CMK (cell line): Measurements from ENCODE around the gene NAMPT.
"Not testable (repeated sequence)": the region's sequence is repeated elsewhere in the genome, so short reads cannot be mapped to it uniquely, and the experiment has no call there.

Experiments used
- DNase-seq: peaks from one replicate; pipeline ENCODE4 v3.0.0-alpha.2; 2010; ENCODE audit warnings: low read depth

The NAMPT gene

DNA sequence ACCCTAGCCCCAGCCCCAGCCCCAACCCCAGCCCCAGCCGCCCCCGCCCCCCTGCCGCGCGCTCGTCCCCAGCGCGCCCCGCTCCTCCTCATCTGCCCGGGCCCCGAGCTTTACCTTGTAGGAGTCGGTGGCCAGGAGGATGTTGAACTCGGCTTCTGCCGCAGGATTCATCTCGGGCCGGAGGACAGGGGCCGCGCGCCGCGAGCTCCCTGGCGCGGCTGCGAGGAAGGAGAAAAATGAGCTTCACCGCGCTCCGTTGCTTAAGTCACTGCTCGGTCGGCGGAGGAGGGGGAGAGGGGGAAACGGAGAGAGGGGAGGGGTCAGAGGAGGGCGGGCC lies at the start of gene NAMPT:
TSS of gene NAMPT (minus strand) at position 270 of the 337 bp plus-strand sequence. CDS start at position 171, 99 bp downstream.
- DNase-seq = no peak

DNA sequence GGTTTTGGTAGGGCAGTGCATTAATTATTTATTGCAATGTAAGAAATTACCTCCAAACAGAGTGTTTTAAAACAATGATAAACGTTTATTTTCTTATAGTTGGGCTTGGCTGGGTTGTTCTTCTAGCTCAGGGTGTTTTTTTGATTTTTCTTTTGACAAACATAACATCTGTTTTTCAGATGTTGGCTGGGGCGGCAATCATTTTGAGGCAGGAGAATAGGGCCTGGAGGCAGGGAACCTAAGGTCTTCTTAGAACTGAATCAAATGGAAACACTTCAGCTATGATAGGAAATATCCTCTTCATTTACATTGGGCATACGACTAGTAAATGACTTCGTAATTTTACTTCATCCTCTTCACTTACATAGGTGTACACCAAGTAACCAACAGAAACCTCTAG lies 47.4 kb upstream of the NAMPT start:
- no peak for DNase-seq

DNA sequence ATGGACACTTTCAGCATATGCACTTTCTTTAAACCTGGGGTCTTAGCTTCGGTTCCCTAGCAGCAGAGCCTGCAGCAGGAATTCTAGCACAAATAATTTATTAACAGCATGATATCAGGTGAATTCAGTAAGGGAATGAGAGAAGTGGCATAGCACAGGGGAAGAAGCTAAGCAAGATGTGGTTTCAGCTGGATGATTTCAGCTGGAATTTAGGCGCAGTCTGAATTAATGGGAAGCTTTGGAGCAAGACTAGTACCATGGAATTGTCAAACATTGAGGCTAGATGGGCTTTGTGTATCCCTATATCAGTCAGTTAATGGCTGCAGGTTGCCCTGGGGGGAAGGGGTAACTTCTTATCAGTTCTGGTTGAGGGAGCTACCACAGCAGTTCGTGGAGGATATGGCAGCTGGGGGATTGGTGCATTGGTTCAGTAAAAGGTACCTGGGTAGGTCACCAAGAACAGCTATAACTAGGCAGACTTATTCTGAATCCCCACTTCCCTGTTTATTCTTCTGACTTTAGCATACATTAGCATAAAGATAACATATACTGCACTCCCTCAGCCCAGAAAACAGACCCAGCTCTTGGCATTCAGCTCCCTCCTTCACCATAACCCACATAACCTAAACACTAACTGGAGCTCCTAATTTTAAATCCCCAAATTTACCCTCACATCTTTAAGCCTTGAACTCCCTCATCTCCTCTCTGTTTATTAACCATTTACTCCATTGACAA lies 46.8 kb upstream of the NAMPT start:
- DNase-seq = no peak

DNA sequence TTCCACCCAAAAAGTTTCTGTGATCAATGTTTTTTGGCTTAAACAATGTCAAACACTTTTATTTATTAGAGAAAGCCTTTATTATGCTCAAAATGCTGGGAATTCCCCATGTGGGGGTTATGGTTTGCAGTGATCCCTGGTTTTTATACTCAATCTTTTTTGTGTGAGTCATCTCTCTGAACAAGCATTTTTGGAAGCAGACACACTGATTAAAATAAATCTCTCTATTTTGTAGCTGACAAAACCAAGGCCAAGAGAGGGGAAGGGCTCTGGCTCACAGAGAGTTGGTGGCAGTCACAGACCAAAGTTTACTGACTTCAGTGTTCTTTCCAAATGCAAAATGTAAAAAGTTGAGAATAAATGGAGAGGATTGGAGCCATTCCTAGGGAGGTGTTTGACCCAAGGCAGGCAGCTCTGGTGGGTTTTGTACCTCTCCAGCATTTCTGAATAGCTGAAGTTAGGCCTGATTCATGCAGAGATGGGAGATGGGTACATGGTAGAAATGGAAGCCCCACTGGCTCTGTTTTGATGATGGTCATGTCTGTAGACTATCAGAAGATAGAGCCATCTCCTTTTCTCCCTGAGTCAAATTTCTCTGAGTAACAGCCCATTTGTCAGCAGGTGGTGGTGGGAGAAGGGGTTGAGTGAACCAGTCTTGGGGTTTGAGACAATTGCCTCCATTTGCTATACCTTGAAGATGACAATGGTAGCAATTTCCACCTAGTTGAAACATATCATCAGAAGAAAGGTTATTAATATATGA lies 45.4 kb upstream of the NAMPT start:
- no peak for DNase-seq

DNA sequence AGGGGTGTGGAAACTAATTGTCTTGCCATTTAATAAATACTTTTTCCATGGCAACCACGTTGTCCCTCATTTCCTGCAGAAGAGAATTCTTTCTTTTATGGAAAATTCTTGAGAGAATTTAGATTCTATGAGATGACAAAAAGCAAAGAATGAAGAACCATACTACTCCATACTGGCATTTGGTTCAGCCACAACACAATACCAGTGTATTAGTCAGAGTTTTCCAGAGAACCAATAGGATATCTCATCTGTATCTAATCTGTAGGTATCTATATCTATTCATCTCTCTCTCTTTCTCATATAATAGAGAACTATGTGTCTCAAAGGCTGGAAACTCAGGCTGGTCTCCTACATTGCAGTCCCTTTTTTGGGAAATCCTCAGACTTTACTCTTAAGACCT lies 44.6 kb upstream of the NAMPT start:
- no peak for DNase-seq

DNA sequence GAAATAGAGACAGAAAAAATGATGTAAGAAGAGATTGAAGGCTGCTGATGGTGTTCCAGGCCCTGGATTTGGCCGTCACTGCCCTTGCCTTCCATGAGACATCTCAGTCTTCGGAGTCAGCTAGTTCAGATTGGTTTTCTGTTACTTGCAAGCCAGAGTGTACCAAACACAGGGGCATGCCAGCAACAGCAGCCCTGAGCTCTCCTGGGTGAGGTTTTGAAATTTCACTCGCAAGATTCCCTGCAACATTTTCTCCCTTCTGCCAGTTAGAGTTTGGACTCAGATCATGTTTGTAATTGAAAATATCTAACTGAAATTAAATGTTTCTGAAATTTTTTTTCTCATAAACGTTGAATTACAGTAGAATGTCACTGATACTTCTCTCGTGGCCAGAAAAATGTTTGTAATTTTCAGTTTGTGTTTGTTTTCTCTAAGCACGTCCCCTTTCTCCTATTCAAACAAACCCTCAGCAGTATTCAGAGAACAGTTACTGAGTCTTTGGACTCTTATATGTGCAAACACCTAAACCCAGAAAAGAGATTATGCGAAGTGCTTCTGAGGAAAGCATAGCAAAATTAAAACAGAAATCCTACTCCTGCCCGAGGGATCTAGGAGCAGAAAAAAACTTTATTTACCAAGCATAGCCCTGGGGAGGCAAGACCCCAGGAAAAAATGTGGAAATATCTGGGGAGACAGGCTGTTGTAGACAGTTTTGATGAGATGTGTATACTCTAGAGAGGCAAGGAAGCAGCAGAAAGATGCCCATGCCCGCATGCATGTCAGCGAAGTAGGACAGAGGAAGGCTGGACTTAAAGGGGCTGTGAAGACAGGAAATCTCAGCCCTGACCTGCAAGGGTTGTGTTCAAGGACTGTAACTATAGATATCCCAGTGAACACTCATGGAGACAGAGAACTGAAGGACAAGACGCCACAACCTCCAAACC lies 43.0 kb upstream of the NAMPT start:
- no peak for DNase-seq

DNA sequence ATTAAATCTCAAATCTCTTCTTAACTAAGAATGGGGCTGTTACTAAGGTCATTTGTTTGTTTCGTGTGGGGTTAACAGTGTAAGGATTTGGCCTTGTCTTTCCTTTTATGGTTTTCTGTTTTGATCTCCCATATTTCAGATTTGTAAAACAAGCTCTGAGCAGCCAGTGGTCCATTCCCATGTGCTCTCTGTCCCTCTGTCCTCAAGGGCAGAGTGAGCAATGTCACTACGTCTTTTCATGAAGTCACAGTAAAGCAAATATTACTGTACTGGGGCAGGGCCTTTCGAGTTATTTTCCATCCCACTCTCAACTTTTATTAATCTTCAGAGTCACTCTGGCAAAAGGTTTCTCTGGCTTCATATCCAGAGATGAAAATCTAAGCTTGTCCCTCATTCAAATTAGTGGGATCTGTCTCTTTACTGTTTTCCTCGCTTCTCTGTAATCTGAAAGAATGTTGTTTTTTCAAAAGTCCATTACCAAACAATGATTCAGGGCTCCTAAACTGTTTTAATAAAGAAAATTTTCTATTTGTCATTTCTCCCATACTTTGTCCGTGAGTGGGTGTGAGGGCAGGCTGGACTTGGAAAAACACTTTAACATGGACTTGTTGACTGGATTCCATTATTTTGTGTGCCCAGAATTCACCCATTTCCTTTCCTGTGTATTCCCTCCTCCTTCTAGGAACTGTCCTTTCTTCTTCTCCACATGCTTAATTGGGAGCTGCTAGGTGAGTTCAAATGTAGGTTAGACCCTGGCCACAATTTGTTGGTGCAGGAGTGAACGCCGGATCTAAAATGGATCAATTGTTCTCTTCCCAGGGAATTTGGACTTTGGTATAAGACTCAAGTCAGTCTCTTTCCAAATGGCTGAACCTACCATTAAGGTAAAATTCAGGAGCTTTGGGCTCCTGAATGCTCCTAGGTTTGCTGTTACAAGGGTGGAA lies 42.1 kb upstream of the NAMPT start:
- no peak for DNase-seq

DNA sequence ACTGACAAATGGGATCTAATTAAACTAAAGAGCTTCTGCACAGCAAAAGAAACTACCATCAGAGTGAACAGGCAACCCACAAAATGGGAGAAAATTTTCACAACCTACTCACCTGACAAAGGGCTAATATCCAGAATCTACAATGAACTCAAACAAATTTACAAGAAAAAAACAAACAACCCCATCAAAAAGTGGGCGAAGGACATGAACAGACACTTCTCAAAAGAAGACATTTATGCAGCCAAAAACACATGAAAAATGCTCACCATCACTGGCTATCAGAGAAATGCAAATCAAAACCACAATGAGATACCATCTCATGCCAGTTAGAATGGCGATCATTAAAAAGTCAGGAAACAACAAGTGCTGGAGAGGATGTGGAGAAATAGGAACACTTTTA lies 39.7 kb upstream of the NAMPT start:
- not testable (repeated sequence) for DNase-seq

DNA sequence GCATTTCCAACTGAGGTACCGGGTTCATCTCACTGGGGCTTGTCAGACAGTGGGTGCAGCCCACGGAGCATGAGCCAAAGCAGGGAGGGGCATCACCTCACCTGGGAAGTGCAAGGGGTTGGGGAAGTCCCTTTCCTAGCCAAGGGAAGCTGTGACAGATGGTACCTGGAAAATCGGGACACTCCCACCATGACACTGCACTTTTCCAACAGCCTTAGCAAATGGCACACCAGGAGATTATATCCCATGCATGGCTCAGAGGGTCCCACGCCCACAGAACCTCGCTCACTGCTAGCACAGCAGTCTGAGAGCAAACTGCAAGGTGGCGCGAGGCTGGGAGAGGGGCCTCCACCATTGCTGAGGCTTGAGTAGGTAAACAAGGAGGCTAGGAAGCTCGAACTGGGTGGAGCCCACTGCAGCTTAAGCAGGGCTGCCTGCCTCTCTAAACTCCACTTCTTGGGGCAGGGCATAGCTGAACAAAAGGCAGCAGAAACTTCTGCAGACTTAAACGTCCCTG lies 35.5 kb upstream of the NAMPT start:
- DNase-seq = not testable (repeated sequence)

DNA sequence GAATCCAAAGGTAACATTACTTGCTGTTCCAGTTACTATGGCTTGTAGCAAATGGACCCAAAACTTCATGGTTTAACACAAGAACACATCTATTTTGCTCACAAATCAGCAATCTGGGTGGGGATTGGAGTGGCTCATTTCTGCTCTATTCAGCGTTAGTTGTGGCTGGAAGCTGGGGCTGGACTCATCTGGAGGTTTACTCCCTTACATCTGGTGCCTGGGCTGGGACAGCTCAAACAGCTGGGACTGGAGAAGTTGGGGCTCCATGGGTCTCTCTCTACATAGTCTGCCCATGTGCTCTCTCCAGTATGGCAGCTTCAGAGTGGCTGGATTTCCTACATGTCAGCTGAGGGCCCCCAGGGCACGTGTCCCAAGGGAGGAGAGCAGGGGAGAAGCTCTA lies 33.7 kb upstream of the NAMPT start:
- DNase-seq = no peak

DNA sequence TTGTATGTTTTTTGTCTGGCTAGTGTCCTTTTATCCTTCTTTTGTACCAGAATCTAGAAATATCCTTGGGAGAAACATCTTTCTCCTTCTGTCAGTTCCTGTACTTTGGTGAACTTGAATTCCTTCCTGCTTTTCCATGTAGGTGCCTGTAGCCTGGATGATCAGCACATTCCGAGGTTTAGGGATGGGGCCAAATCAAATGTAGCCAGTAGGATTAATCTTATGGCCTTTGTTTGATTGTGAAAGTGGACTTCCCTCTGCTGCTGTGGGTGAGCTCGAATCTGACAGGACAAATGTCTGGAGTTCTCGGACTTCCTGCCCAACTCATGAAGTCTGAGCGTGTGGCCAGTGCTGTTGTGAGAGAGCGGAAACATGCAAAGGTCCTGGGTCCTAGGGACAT lies 33.2 kb upstream of the NAMPT start:
- no peak for DNase-seq

DNA sequence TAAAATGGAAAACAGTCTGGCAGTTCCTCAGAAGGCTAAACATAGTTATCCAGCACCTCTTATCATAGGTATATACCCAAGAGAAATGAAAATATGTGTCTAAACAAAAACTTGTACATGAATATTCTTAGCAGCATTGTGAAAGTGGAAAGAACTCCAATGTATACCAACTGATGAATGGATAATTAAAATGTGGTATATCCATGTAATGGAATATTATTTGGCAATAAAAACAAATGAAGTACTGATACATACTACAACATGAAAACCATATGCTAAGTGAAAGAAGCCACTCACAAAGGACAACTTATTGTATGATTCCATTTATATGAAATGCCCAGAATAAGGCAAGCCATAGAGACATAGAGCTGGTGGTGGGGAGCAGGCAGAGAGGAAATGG lies 32.2 kb upstream of the NAMPT start:
- no peak for DNase-seq

DNA sequence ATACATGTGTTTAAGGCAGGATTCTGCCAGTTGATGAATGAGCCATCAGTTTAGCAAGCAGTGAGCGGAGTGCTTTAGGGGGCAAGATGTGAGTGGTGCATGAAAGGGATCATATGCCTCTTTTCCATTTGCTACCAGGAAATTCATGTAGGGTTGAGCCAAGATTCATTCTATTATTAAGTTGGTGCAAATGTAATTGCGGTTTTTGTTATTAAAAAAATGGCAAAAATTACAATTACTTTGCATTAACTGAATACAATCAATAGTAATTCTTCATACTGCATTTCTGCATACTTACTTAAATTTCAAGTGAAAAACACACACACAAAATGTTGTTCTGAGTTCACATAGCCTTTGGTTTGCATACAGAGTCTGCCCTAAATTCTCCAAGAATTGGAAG lies 30.1 kb upstream of the NAMPT start:
- DNase-seq = no peak

DNA sequence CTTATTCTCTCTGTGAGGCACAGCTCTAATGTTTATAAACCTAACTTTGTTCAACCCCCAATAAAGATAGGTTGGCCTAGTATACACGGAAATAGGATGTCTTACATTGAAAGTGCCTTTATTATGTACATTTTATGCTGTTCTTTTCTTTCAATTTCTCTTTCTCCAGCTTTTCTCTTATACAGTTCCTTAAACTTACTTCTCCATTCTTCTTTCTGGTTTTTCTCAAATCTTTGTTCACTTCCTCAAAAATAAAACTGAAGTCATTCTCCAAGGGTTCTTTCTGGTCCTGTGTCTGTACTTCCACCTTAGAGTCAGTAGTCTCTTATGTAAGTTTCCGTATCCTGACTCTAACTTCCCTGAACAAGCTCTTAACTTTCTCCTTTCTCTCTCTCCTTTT lies 29.2 kb upstream of the NAMPT start:
- DNase-seq = no peak

DNA sequence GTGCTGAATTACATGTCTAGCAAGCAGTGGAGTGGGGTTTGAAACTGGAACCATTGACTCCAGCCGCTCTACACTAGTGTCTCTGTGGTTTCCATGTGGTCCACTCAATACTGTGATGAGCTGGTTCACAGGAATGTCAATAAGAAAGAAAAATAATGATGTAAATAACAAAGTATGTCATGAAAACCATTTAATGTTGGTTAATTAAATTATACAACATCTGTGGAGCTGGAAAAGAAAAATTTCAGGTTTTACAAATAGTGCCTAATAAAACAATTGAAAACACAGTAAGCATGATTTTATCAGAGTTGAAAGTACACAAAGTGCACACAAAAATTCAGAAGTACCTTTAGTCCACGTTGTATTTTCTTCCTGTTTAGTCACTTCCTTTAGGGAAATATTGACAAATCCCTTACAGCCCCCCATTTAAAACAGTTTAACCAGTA lies 28.7 kb upstream of the NAMPT start:
- DNase-seq = no peak

DNA sequence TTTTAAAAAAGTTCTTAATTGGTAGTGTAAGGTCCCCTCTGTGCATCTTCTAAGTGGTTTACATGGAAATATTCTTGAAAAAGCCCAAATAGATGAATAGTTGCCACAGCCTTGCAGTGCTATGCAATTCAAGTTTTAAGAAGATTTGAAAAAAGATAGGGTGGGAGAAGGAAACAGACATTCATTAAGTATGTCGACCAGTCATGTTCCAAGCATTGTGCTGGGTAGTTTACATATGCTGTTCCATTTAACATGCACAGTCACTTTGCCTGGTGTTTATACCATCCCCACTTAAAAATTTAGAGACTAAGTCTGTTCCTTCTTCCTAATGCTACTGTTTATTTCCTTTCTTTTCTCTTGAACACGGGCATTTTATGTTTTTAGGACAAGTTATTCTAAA lies 28.1 kb upstream of the NAMPT start:
- no peak for DNase-seq

DNA sequence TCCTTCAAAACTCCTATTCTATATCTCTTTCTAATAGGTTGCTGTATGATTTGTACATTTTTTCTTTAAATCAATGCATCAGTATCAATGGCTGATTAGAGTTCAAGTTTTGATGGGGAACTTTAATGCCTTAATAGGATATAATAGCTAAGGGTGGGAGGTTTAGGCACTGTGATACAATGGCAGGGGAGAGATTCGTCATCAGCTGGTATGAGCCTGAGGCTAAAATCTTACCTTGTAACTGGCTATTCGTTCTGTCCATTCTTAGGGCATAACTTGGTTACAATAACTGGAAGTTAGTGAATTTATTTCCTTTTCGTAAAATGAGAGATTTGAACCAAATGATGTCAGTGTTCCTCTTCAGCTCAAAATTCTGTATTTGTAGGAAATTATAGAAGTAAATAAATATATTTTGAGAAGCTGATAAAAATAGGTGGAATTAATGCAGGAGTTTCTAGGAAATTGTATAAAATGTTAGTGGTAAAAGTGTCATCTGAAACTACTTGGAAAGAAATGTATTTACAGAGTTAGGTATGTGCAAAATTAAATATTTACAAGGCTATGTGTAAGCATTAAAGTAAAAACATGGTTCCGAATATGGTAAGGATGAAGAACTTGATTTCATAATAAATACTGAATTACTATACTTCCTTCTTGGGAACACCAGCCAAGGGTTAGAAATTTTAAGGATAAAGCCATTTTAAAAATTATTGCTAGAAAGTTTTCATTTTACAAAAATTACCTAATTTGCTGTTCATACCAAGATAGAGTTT lies 27.5 kb upstream of the NAMPT start:
- no peak for DNase-seq

DNA sequence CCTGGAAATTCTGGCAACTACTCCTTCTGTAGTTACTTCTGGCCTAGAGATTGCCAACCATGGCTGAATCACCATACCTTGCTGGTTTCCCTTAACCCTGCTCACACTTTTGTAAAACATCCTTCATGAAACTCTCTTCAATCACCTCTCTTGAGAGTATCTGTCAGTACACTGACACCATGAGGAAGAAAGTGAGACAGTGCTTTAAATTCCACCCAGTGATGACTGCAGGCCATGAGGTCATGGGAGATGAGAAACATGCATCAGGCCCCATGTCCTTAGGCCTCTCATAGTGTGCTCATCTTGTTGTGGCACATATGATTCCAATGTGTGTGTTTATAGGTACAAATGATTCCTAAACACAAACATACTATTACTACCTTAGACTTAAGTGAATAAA lies 24.6 kb upstream of the NAMPT start:
- no peak for DNase-seq

DNA sequence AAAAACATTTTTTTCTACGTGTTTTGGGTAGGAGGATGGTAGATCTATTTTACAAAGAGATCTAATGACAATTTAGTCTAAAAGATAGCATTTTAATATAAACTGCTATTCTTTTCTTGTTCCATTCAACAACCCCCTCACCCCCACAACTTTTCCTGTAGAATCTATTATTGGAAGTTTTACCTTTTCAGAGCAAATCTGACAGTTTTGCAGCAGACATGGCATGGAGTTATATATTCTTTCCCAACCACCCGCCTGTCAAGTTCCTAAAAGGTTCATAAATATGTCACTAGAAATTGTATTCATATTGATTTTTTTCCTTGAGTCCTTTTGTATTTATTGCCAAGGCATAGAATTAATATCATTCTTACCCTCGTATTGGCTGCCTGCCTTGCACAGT lies 21.5 kb upstream of the NAMPT start:
- no peak for DNase-seq

DNA sequence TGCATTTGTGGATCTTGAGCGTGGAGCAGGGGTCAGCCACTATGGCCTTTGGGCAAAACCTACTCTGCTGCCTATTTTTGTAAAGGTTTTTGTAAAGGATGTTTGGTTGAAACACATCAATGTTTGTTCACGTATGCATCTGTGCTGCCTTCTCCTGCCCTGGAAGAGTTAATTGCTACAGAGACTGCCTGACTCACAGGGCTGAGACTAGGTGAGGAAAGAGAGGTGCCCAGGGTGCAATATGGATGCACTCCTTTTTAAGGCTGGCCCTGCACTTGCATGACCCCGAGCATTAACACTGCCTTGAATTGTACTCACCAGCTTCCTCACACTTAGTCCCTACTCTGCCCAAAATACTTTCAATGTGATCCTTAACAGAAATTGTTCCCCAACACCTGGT lies 20.9 kb upstream of the NAMPT start:
- no peak for DNase-seq

DNA sequence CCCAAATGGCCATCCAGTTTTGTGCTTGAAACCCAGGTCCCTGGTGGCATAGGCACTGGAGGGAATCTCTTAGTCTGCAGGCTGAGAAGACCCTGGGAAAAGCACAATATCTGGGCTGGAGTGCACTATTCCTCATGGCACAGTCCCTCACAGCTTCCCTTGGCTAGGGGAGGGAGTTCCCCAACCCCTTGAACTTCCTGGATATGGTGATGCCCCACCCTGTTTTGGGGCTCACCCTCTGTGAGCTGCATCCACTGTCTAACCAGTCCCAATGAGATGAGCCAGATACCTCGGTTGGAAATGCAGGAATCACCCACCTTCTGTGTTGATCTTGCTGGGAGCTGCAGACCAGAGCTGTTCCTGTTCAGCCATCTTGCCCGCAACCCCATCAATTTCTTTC lies 19.8 kb upstream of the NAMPT start:
- DNase-seq = no peak
